ENCODE results near the gene METTL13. TPM values are rescaled to one million over a fixed set of nuclear protein-coding genes. Genes with fewer than 3 reads are reported as not detected.
A peak's percentile ranks its signal among the peaks of the same experiment; 100 is the strongest.

METTL13 gene, protein sequence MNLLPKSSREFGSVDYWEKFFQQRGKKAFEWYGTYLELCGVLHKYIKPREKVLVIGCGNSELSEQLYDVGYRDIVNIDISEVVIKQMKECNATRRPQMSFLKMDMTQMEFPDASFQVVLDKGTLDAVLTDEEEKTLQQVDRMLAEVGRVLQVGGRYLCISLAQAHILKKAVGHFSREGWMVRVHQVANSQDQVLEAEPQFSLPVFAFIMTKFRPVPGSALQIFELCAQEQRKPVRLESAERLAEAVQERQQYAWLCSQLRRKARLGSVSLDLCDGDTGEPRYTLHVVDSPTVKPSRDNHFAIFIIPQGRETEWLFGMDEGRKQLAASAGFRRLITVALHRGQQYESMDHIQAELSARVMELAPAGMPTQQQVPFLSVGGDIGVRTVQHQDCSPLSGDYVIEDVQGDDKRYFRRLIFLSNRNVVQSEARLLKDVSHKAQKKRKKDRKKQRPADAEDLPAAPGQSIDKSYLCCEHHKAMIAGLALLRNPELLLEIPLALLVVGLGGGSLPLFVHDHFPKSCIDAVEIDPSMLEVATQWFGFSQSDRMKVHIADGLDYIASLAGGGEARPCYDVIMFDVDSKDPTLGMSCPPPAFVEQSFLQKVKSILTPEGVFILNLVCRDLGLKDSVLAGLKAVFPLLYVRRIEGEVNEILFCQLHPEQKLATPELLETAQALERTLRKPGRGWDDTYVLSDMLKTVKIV
- total RNA-seq (ENCODE audit: low replicate concordance): 19.5 and 26.3 TPM in 2 replicates

GRCh38 chr1:171781176-171781875, at the start of gene METTL13:
Gene METTL13 (plus strand): TSS chr1:171781660. CDS start chr1:171781968, 308 bp downstream.
- Mint-ChIP-seq H3K4me3 (peak within 1 kb of the TSS; percentile 99), H3K9me3 (no peaks in the 10 kb centered on the region), H3K27me3 (ENCODE audit: insufficient read depth, low read depth) (peaks cover 6% of the 10 kb centered on the region)

GRCh38 chr1:171736196-171736595, 45.3 kb upstream of the METTL13 start:
- no peaks in the 10 kb centered on the region for H3K27me3 ChIP-seq
- peaks cover 8% of the 10 kb centered on the region for H3K4me1 ChIP-seq
- H3K36me3 Mint-ChIP-seq: peaks cover 11% of the 10 kb centered on the region
- DNase-seq (ENCODE audit: low spot score): no peak
- H3K4me3 Mint-ChIP-seq: no peak overlapping the region
- no peak overlapping the region for H3K27ac ChIP-seq
- H3K27ac Mint-ChIP-seq: no peak overlapping the region
- H2AFZ ChIP-seq (replicated peaks): no peak overlapping the region
- H3K9me3 Mint-ChIP-seq: no peaks in the 10 kb centered on the region
- peaks cover 14% of the 10 kb centered on the region for H3K4me1 Mint-ChIP-seq
- no peaks in the 10 kb centered on the region for H4K20me1 ChIP-seq (ENCODE audit: low read depth)
- no peaks in the 10 kb centered on the region for H3K36me3 ChIP-seq
- H3F3A ChIP-seq (ENCODE audit: low read depth): no peaks in the 10 kb centered on the region
- H3K79me2 ChIP-seq (ENCODE audit: low read depth): peaks cover 3% of the 10 kb centered on the region
- no peak overlapping the region for H3K4me2 ChIP-seq
- TF ChIP-seq EZH2 (IDR thresholded peaks at IDR 0.05) (no peak), EZH2phosphoT487 (IDR thresholded peaks at IDR 0.05) (no peak)
- TF ChIP-seq, protein P1, sequence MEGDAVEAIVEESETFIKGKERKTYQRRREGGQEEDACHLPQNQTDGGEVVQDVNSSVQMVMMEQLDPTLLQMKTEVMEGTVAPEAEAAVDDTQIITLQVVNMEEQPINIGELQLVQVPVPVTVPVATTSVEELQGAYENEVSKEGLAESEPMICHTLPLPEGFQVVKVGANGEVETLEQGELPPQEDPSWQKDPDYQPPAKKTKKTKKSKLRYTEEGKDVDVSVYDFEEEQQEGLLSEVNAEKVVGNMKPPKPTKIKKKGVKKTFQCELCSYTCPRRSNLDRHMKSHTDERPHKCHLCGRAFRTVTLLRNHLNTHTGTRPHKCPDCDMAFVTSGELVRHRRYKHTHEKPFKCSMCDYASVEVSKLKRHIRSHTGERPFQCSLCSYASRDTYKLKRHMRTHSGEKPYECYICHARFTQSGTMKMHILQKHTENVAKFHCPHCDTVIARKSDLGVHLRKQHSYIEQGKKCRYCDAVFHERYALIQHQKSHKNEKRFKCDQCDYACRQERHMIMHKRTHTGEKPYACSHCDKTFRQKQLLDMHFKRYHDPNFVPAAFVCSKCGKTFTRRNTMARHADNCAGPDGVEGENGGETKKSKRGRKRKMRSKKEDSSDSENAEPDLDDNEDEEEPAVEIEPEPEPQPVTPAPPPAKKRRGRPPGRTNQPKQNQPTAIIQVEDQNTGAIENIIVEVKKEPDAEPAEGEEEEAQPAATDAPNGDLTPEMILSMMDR (IDR thresholded peaks at IDR 0.05): no peak
- H3K4me3 ChIP-seq: no peak overlapping the region
- no peak overlapping the region for H3K9ac ChIP-seq
- no peaks in the 10 kb centered on the region for H3K9me3 ChIP-seq (ENCODE audit: low read depth)
- no peaks in the 10 kb centered on the region for H3K27me3 Mint-ChIP-seq (ENCODE audit: insufficient read depth, low read depth)

More at GRCh38 chr1:171781176-171781875, at the start of gene METTL13:
- no peaks in the 10 kb centered on the region for H4K20me1 ChIP-seq (ENCODE audit: low read depth)
- peak within 1 kb of the TSS; percentile 78 for H2AFZ ChIP-seq (replicated peaks)
- H3K36me3 ChIP-seq: no peaks in the 10 kb centered on the region
- H3K9me3 ChIP-seq (ENCODE audit: low read depth): no peaks in the 10 kb centered on the region
- peak within 1 kb of the TSS; percentile 85 for H3K4me3 ChIP-seq
- H3K27ac ChIP-seq: peak within 1 kb of the TSS; percentile 62
- H3K4me1 ChIP-seq: peaks cover 3% of the 10 kb centered on the region
- H3K27ac Mint-ChIP-seq: peak within 1 kb of the TSS; percentile 88
- peaks cover 20% of the 10 kb centered on the region for H3K4me1 Mint-ChIP-seq
- H3K4me2 ChIP-seq: peak within 1 kb of the TSS; percentile 91
- H3K27me3 ChIP-seq: no peaks in the 10 kb centered on the region
- H3K36me3 Mint-ChIP-seq: peaks cover 5% of the 10 kb centered on the region
- peak; percentile 15 for TF ChIP-seq EZH2phosphoT487 (IDR thresholded peaks at IDR 0.05)
- TF ChIP-seq, protein P1 (IDR thresholded peaks at IDR 0.05): no peak
- H3K9ac ChIP-seq: peak within 1 kb of the TSS; percentile 54
- peaks cover 13% of the 10 kb centered on the region for H3F3A ChIP-seq (ENCODE audit: low read depth)
- H3K79me2 ChIP-seq (ENCODE audit: low read depth): peaks cover 40% of the 10 kb centered on the region
- DNase-seq (ENCODE audit: low spot score): peak; percentile 99

- no peak overlapping the region for H3K4me3 Mint-ChIP-seq
- peaks cover 19% of the 10 kb centered on the region for H3K4me1 ChIP-seq
- H3K4me1 Mint-ChIP-seq: peaks cover 29% of the 10 kb centered on the region
- peaks cover 7% of the 10 kb centered on the region for H3K36me3 Mint-ChIP-seq
- peaks cover 18% of the 10 kb centered on the region for H3F3A ChIP-seq (ENCODE audit: low read depth)
- H3K27ac Mint-ChIP-seq: no peak overlapping the region
- no peak for DNase-seq (ENCODE audit: low spot score)
- H3K4me2 ChIP-seq: no peak overlapping the region
- peaks cover 3% of the 10 kb centered on the region for H3K79me2 ChIP-seq (ENCODE audit: low read depth)
- no peak for TF ChIP-seq EZH2phosphoT487 (IDR thresholded peaks at IDR 0.05)
- H3K36me3 ChIP-seq: no peaks in the 10 kb centered on the region
- no peak overlapping the region for H3K27ac ChIP-seq
- no peaks in the 10 kb centered on the region for H4K20me1 ChIP-seq (ENCODE audit: low read depth)
- H2AFZ ChIP-seq (replicated peaks): no peak overlapping the region
- no peak overlapping the region for H3K4me3 ChIP-seq
- no peak overlapping the region for H3K9ac ChIP-seq
- no peaks in the 10 kb centered on the region for H3K27me3 Mint-ChIP-seq (ENCODE audit: insufficient read depth, low read depth)
- no peaks in the 10 kb centered on the region for H3K27me3 ChIP-seq
- no peaks in the 10 kb centered on the region for H3K9me3 Mint-ChIP-seq
- H3K9me3 ChIP-seq (ENCODE audit: low read depth): no peaks in the 10 kb centered on the region
These were observed 42.5 kb upstream of the METTL13 start for GRCh38 chr1:171738911-171739310.

Measured in neural progenitor cell (in vitro differentiated cells).